Measurements from ENCODE around the gene TIMM10B. TPM values are rescaled to one million over a fixed set of nuclear protein-coding genes. Genes with fewer than 3 reads are reported as not detected.
A peak's percentile ranks its signal among the peaks of the same experiment; 100 is the strongest.

The TIMM10B gene
- total and polyA plus RNA-seq, 12 donors: 12.1 to 96.9 (median 40.5) TPM

DNA sequence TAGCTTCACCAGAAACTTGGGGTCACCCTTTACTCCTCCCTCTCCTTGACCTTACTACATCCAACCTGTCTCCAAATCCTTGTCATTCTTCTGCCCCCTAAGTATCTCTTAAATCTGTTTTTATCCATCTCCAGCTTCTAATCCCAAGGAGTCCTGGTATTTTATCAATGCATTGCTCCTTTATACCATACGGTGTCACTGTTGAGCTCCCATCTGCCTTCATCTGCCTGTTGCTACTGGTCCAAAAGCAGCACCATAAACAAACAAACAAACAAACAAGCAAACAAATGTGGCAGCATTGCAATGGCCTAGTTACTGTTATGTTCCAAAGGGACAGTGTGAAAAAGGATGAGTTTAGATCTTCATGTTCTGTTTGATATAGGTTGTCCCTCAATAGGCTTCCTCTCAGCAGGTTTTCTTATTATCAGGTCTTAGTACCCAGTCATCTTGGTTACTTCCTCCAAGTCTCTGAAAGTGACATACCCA lies 50.0 kb downstream of the TIMM10B start:
- H3K4me1 ChIP-seq (replicated peaks in 1 of 2): no peaks in the 10 kb centered on the region
- TF ChIP-seq POLR2A (IDR thresholded peaks at IDR 0.05): no peak
- TF ChIP-seq, protein P1, sequence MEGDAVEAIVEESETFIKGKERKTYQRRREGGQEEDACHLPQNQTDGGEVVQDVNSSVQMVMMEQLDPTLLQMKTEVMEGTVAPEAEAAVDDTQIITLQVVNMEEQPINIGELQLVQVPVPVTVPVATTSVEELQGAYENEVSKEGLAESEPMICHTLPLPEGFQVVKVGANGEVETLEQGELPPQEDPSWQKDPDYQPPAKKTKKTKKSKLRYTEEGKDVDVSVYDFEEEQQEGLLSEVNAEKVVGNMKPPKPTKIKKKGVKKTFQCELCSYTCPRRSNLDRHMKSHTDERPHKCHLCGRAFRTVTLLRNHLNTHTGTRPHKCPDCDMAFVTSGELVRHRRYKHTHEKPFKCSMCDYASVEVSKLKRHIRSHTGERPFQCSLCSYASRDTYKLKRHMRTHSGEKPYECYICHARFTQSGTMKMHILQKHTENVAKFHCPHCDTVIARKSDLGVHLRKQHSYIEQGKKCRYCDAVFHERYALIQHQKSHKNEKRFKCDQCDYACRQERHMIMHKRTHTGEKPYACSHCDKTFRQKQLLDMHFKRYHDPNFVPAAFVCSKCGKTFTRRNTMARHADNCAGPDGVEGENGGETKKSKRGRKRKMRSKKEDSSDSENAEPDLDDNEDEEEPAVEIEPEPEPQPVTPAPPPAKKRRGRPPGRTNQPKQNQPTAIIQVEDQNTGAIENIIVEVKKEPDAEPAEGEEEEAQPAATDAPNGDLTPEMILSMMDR (IDR thresholded peaks at IDR 0.05): peak; percentile 54 to 95 (median 78)
- H3K27me3 ChIP-seq: no peaks in the 10 kb centered on the region
- WGBS, 4 donors: 0 to 9% (median 0%) methylated on average over 1 of the region's 1 CpG
- intact Hi-C loops (cut with DNase I): loop anchor here (5.0 to 10.0 kb wide), 5 partner anchors 63 to 176 kb away; partner anchors contain the start of genes ILK (in 1 of the 2), MRPL17 (in 1 of the 2) and RRP8 (in 1 of the 2)
- peaks cover 0 to 4% of the 10 kb centered on the region in 2 donors for H3K36me3 ChIP-seq (replicated peaks in 1 of 2)
- no peaks in the 10 kb centered on the region for H3K9me3 ChIP-seq (replicated peaks in 1 of 3)
- DNase-seq: peak in 5 of 7 donors; percentile 27 to 61 (median 35)
- no peak overlapping the region for H3K27ac ChIP-seq
- H3K4me3 ChIP-seq: no peak overlapping the region

Other genes with a start within 250 kb of the TIMM10B start
- 10 to 100 TPM; 15.6 to 51.5 (median 34.3) TPM for gene FHIP1B, start 246.9 kb upstream of the TIMM10B start, total RNA-seq
- 10 to 100 TPM; 12.5 to 91.2 (median 69.7) TPM for gene FHIP1B, start 246.9 kb upstream of the TIMM10B start, polyA plus RNA-seq
- 1 to 10 TPM in 1 of 9 donors, under 1 TPM in 4, not detected in 4; 0.06 to 1.5 (median 0.39) TPM for gene CNGA4, start 242.4 kb upstream of the TIMM10B start, total RNA-seq
- under 1 TPM; 0.11 to 0.32 (median 0.20) TPM for gene CNGA4, start 242.4 kb upstream of the TIMM10B start, polyA plus RNA-seq
- under 1 TPM in 4 of 9 donors, not detected in 5; 0.11 to 0.72 (median 0.59) TPM for gene CCKBR, start 221.7 kb upstream of the TIMM10B start, total RNA-seq
- under 1 TPM; 0.07 to 0.22 (median 0.08) TPM for gene CCKBR, start 221.7 kb upstream of the TIMM10B start, polyA plus RNA-seq
- gene CAVIN3, start 161.0 kb upstream of the TIMM10B start, total RNA-seq: 100 to 1,000 TPM in 2 of 9 donors, 10 to 100 TPM in 7; 17.8 to 110 (median 48.5) TPM
- 100 to 1,000 TPM in 1 of 3 donors, 10 to 100 TPM in 1, 1 to 10 TPM in 1; 8.4 to 126 (median 70.0) TPM for gene CAVIN3, start 161.0 kb upstream of the TIMM10B start, polyA plus RNA-seq
- gene SMPD1, start 91.0 kb upstream of the TIMM10B start, total RNA-seq: 10 to 100 TPM; 35.8 to 85.0 (median 67.4) TPM
- 10 to 100 TPM; 44.6 to 51.7 (median 44.8) TPM for gene SMPD1, start 91.0 kb upstream of the TIMM10B start, polyA plus RNA-seq
- 10 to 100 TPM; 27.2 to 65.2 (median 48.7) TPM for gene APBB1, start 62.4 kb upstream of the TIMM10B start, total RNA-seq
- 10 to 100 TPM; 37.6 to 72.4 (median 53.1) TPM for gene APBB1, start 62.4 kb upstream of the TIMM10B start, polyA plus RNA-seq
- 10 to 100 TPM in 1 of 9 donors, 1 to 10 TPM in 7, under 1 TPM in 1; 0.26 to 25.2 (median 1.7) TPM for gene HPX, start 40.5 kb upstream of the TIMM10B start, total RNA-seq
- gene HPX, start 40.5 kb upstream of the TIMM10B start, polyA plus RNA-seq: 1 to 10 TPM; 1.5 to 1.8 (median 1.8) TPM
- 10 to 100 TPM in 4 of 9 donors, 1 to 10 TPM in 5; 6.6 to 20.6 (median 9.8) TPM for gene TRIM3, start 7.6 kb upstream of the TIMM10B start, total RNA-seq
- 10 to 100 TPM in 2 of 3 donors, 1 to 10 TPM in 1; 6.7 to 23.8 (median 16.8) TPM for gene TRIM3, start 7.6 kb upstream of the TIMM10B start, polyA plus RNA-seq
- gene ARFIP2, start 170 bp upstream of the TIMM10B start, total RNA-seq: 100 to 1,000 TPM in 1 of 9 donors, 10 to 100 TPM in 8; 47.4 to 108 (median 61.6) TPM
- gene ARFIP2, start 170 bp upstream of the TIMM10B start, polyA plus RNA-seq: 10 to 100 TPM; 51.1 to 65.0 (median 53.1) TPM
- 10 to 100 TPM in 4 of 9 donors, 1 to 10 TPM in 5; 5.7 to 14.0 (median 8.9) TPM for gene DNHD1, start 15.8 kb downstream of the TIMM10B start, total RNA-seq
- 10 to 100 TPM in 2 of 3 donors, 1 to 10 TPM in 1; 3.9 to 27.1 (median 16.8) TPM for gene DNHD1, start 15.8 kb downstream of the TIMM10B start, polyA plus RNA-seq
- gene RRP8, start 122.1 kb downstream of the TIMM10B start, total RNA-seq: 10 to 100 TPM in 8 of 9 donors, 1 to 10 TPM in 1; 9.4 to 27.5 (median 20.0) TPM
- gene RRP8, start 122.1 kb downstream of the TIMM10B start, polyA plus RNA-seq: 10 to 100 TPM; 24.2 to 34.8 (median 33.5) TPM
- 100 to 1,000 TPM in 8 of 9 donors, 10 to 100 TPM in 1; 99.1 to 191 (median 153) TPM for gene ILK, start 122.3 kb downstream of the TIMM10B start, total RNA-seq
- gene ILK, start 122.3 kb downstream of the TIMM10B start, polyA plus RNA-seq: 100 to 1,000 TPM; 117 to 177 (median 162) TPM
- gene TAF10, start 130.7 kb downstream of the TIMM10B start, total RNA-seq: 100 to 1,000 TPM in 8 of 9 donors, 10 to 100 TPM in 1; 69.7 to 290 (median 174) TPM
- gene TAF10, start 130.7 kb downstream of the TIMM10B start, polyA plus RNA-seq: 100 to 1,000 TPM; 280 to 389 (median 310) TPM
- gene TPP1, start 137.9 kb downstream of the TIMM10B start, total RNA-seq: 100 to 1,000 TPM in 8 of 9 donors, 10 to 100 TPM in 1; 53.2 to 464 (median 335) TPM
- 100 to 1,000 TPM in 1 of 3 donors, 10 to 100 TPM in 2; 84.2 to 371 (median 96.9) TPM for gene TPP1, start 137.9 kb downstream of the TIMM10B start, polyA plus RNA-seq
- gene DCHS1, start 174.3 kb downstream of the TIMM10B start, total RNA-seq: 10 to 100 TPM in 6 of 9 donors, 1 to 10 TPM in 3; 4.3 to 15.3 (median 11.5) TPM
- 10 to 100 TPM in 1 of 3 donors, 1 to 10 TPM in 2; 1.3 to 12.1 (median 5.0) TPM for gene DCHS1, start 174.3 kb downstream of the TIMM10B start, polyA plus RNA-seq
- gene MRPL17, start 201.8 kb downstream of the TIMM10B start, total RNA-seq: 100 to 1,000 TPM in 3 of 9 donors, 10 to 100 TPM in 6; 51.2 to 532 (median 79.8) TPM
- gene MRPL17, start 201.8 kb downstream of the TIMM10B start, polyA plus RNA-seq: 100 to 1,000 TPM in 1 of 3 donors, 10 to 100 TPM in 2; 77.8 to 141 (median 97.9) TPM